Lung (tissue), 12 donors: Measurements from ENCODE around the gene ADGRF1. TPM values are rescaled to one million over a fixed set of nuclear protein-coding genes. Genes with fewer than 3 reads are reported as not detected.

Source experiments
- ATAC-seq: fragments of 200-7000 bp; cut with Tn5 transposase; one replicate; pipeline ENCODE4 v1.9.1; 2020; ENCODE audit warnings: moderate number of reproducible peaks; ENCODE audit not compliant: insufficient read depth, low FRiP score
- DNase-seq, 3 donors: peaks; one replicate each; pipeline ENCODE4 v3.0.0-alpha.2; 2013 to 2017
- H3K27ac ChIP-seq, 2 donors: one replicate each; pipeline ENCODE4 v1.5.1; 2013; ENCODE audit warnings: mild to moderate bottlenecking in 2 of 2, moderate library complexity in 2 of 2, control low read depth in 1 of 2, inconsistent platforms in 1 of 2, low read depth in 1 of 2, low read length in 1 of 2
- H3K27me3 ChIP-seq, 3 donors: one replicate each; pipeline ENCODE4 v1.5.1; 2013; ENCODE audit warnings: low read length in 2 of 3; ENCODE audit not compliant: control insufficient read depth in 3 of 3, insufficient read depth in 3 of 3
- H3K36me3 ChIP-seq, 4 donors: one replicate each; pipeline ENCODE4 v1.5.1; 2013; ENCODE audit warnings: low read length in 4 of 4, mild to moderate bottlenecking in 1 of 4, moderate library complexity in 1 of 4; ENCODE audit not compliant: control insufficient read depth in 4 of 4, insufficient read depth in 4 of 4
- H3K4me1 ChIP-seq, 5 donors: one replicate each; pipeline ENCODE4 v1.5.1; 2013; ENCODE audit warnings: low read length in 5 of 5, mild to moderate bottlenecking in 2 of 5, moderate library complexity in 1 of 5; ENCODE audit not compliant: control insufficient read depth in 5 of 5, insufficient read depth in 5 of 5
- H3K4me3 ChIP-seq: one replicate; pipeline ENCODE4 v1.5.1; 2013; ENCODE audit warnings: mild to moderate bottlenecking, control low read depth, moderate library complexity
- H3K9ac ChIP-seq, 2 donors: one replicate each; pipeline ENCODE4 v1.5.1; 2013; ENCODE audit warnings: low read length in 2 of 2, control low read depth in 1 of 2; ENCODE audit not compliant: insufficient read depth in 1 of 2
- H3K9me3 ChIP-seq, 4 donors: one replicate each; pipeline ENCODE4 v1.5.1; 2013; ENCODE audit warnings: low read length in 3 of 4, mild to moderate bottlenecking in 1 of 4, moderate library complexity in 1 of 4; ENCODE audit not compliant: control insufficient read depth in 4 of 4, insufficient read depth in 3 of 4
- WGBS, 2 donors: extraction: QIAGEN DNeasy Blood & Tissue Kit; methylation state at CpG; one replicate each; pipeline ENCODE4 v1.1.7; 2013; 5-methylcytosine and 5-hydroxymethylcytosine counted together
- polyA plus RNA-seq, 2 donors: library from polyadenylated mRNA; stranded (reverse); fragments of 200-250 nt; gene quantifications; one replicate each; pipeline ENCODE4 v1.2.1, GENCODE V29; 2013
- total RNA-seq, 2 donors: library from RNA; depleted of rRNA in 1 of 2; stranded (reverse); fragments of >200 nt in 1 of 2; gene quantifications; one replicate each; pipeline ENCODE4 v1.2.1, GENCODE V29; 2014 to 2021
- TF ChIP-seq, protein P1 (sequence below): IDR thresholded peaks from 2 replicates; pipeline ENCODE4 v1.5.1; 2012; ENCODE audit warnings: mild to moderate bottlenecking; ENCODE audit errors: control extremely low read depth, extremely low read depth
- donor health status: control.
- donor health status: control.
- donor health status: Bipolar disorder and iron deficiency.
- donor health status: healthy.
- donor health status: DM: yes; HTN: yes; CAD: no.

The ADGRF1 gene
- total and polyA plus RNA-seq, 4 donors = 4.0 to 23.3 (median 12.6) TPM

DNA sequence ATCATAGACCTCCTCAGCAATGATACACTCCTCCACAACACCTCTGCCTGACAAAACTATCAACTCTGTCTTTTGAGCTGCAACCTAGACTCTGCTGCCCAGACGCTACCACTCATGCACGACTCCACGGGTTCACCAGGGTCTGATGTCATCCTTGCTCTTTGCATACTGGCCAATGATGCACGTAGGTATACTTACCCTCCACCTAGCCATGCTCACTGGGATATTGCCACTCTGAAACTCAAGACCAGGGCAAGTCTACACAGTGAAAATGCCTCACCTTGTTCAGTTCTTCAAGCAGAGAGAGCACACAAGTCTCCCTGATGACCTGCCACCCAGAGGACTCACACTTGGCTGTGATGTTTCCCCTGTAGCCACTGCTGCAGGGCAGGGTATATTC, 27.7 kb downstream of the ADGRF1 start:
- ATAC-seq (no peak), DNase-seq (no peak)
- H3K27ac ChIP-seq = no peak overlapping the region
- H3K9ac ChIP-seq = no peak overlapping the region
- H3K27me3 ChIP-seq = no peaks in the 10 kb centered on the region
- H3K36me3 ChIP-seq = no peaks in the 10 kb centered on the region
- TF ChIP-seq, protein P1, sequence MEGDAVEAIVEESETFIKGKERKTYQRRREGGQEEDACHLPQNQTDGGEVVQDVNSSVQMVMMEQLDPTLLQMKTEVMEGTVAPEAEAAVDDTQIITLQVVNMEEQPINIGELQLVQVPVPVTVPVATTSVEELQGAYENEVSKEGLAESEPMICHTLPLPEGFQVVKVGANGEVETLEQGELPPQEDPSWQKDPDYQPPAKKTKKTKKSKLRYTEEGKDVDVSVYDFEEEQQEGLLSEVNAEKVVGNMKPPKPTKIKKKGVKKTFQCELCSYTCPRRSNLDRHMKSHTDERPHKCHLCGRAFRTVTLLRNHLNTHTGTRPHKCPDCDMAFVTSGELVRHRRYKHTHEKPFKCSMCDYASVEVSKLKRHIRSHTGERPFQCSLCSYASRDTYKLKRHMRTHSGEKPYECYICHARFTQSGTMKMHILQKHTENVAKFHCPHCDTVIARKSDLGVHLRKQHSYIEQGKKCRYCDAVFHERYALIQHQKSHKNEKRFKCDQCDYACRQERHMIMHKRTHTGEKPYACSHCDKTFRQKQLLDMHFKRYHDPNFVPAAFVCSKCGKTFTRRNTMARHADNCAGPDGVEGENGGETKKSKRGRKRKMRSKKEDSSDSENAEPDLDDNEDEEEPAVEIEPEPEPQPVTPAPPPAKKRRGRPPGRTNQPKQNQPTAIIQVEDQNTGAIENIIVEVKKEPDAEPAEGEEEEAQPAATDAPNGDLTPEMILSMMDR = no peak
- WGBS, 2 donors = 94% methylated on average over 4 of the region's 4 CpGs
- no peak overlapping the region for H3K4me3 ChIP-seq
- no peaks in the 10 kb centered on the region for H3K9me3 ChIP-seq
- peaks cover 0 to 8% (median 3%) of the 10 kb centered on the region in 5 donors for H3K4me1 ChIP-seq

DNA sequence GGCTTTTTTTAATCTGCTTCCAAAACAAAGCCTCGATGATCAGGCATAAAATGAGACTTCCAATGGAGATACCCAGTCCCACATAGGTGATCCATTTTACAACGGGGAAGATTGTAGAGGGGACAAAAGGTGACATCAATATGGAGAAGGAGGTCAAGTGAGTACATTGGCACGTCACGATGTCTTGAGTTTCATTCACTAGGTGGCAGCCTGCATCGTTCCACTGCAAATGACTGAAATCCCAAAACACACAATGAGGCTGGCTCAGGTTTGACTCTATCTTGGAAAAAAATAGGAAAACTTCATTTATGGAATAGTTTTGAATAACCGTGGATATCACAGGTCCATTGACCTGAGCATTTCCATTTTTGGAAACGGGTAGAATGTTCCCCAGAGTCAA, 32.5 kb downstream of the ADGRF1 start:
- no peak for ATAC-seq
- 82 to 94% methylated on average over 7 of the region's 7 CpGs for WGBS, 2 donors
- Histone ChIP-seq H3K4me1 (no peaks in the 10 kb centered on the region), H3K36me3 (no peaks in the 10 kb centered on the region), H3K27me3 (no peaks in the 10 kb centered on the region), H3K9me3 (no peaks in the 10 kb centered on the region), H3K9ac (no peak overlapping the region), H3K4me3 (no peak overlapping the region), H3K27ac (no peak overlapping the region)
- TF ChIP-seq, protein P1 = no peak
- no peak for DNase-seq

DNA sequence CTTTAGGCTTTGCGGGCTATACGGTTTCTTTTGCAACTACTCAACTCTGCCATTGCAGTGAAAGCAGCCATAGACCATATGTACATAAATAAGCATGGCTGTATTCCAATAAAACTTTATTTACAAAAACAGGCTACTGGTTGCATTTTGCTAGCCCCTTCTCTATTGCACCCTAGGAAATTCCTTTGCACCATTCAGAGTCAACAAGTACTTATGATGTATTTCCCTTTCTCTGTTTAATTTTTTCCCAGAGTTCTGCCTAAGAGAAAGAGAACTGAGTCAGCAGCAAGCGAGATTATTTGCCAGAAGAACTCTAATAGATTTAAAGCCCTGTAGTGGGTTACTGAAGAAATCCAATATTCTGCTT, 33.8 kb downstream of the ADGRF1 start:
- Histone ChIP-seq H3K27ac (no peak overlapping the region), H3K9ac (no peak overlapping the region)
- TF ChIP-seq, protein P1 = no peak

More for the DNA sequence above, 33.8 kb downstream of the ADGRF1 start:
- DNase-seq = no peak
- H3K36me3 ChIP-seq = no peaks in the 10 kb centered on the region
- H3K9me3 ChIP-seq = no peaks in the 10 kb centered on the region
- no peak overlapping the region for H3K4me3 ChIP-seq
- no peaks in the 10 kb centered on the region for H3K27me3 ChIP-seq
- ATAC-seq = no peak
- 93 to 95% methylated on average over 3 of the region's 3 CpGs for WGBS, 2 donors
- peaks cover 0 to 2% (median 0%) of the 10 kb centered on the region in 5 donors for H3K4me1 ChIP-seq
